Measurements from ENCODE around the gene CEP72.
"Not testable (repeated sequence)": the region's sequence is repeated elsewhere in the genome, so short reads cannot be mapped to it uniquely, and the experiment has no call there.

The CEP72 gene

DNA sequence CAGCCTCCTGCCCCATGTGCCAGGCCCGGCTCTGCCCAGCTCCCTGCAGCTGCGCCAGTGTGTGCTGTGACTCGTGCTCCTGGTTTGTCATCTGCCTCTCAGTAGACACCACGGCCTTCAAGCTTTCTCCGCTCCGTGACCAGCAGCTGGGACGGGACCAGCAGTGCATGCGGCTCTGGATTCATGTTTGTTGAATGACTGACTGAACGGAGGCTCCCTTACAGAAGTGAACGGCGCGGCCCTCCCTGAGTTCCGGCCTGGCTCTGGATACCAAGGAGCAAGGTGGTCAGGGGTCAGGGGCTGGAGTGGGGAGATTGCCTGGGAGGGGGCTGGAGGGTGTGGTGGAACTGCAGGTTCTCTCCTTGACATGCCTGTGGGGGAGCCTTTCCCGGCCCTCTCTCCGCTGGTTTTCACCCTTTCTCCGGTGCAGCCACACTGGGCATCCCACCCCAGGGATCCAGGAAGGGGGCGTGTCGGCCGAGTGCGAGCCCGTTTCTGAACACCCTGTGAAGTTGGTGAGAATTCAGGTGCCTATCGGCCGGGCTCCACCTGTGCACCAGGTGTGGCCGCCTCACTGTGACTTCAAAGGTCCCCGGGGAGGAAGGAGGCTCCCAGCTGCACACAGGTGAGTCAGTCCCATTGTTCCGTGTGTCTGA, 11.1 kb upstream of the CEP72 start:
- DNase-seq (no peak), ATAC-seq (no peak)

DNA sequence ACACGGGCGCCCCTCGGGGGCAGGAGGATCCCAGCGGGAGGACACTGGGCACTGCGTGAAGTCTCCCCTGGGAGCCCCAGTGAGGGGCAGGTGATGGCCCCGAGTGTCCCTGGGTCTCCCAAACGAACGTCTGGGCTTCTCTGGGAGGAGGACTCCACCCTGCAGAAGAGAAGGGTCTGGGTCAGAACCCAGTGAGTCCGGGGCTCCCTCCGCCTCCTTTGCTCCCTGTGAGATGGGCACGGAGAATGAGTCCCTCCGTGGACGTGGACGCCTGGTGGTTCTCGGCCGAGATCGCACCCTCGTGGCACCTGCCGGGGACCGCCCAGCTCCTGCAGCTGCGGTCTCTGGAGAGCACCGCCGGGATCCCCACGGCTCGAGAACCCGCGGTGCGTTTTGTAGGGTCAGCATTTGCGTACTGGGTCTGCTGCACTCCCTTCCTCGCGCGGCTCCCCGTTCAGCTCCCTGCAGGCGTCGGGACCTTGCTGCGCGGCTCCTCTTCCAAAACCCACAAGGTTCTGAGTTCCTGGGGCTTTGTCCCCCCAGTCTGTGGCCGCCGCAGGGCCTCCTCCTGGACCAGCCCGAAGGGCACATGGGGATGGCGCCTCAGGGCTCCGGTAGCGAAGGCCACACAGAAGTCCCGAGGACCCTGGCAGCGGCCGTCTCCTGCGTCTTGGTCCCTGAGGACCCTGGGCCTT, 10.2 kb upstream of the CEP72 start:
- no peak for ATAC-seq
- DNase-seq = no peak

DNA sequence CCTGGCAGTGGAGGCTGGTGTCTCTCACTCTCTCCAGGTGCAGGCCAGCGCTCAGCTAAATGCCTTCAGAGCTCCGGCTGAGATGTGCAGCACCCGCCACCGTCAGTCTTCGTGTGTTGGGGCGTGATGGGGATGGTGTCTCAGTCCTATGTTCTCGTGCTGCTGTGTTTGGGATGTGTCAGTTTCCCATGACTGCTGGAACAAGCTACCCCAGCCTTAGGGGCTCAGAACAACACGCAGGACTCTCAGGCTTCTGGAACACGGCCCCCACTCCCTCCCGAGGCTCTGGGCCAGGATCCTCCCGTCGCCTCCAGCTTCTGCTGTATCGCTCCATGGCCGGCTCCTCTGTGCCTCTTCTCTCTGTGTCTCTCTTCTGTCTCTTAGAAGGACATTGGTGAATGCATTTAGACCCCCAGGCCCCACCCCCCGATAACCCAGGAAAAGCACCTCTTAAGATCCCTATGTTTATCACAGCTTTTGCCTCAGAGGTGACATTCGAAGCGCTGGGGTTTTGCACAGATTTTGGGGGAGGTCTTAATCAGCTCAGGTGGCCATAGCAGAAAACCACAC, 9.6 kb upstream of the CEP72 start:
- ATAC-seq (no peak), DNase-seq (no peak)

DNA sequence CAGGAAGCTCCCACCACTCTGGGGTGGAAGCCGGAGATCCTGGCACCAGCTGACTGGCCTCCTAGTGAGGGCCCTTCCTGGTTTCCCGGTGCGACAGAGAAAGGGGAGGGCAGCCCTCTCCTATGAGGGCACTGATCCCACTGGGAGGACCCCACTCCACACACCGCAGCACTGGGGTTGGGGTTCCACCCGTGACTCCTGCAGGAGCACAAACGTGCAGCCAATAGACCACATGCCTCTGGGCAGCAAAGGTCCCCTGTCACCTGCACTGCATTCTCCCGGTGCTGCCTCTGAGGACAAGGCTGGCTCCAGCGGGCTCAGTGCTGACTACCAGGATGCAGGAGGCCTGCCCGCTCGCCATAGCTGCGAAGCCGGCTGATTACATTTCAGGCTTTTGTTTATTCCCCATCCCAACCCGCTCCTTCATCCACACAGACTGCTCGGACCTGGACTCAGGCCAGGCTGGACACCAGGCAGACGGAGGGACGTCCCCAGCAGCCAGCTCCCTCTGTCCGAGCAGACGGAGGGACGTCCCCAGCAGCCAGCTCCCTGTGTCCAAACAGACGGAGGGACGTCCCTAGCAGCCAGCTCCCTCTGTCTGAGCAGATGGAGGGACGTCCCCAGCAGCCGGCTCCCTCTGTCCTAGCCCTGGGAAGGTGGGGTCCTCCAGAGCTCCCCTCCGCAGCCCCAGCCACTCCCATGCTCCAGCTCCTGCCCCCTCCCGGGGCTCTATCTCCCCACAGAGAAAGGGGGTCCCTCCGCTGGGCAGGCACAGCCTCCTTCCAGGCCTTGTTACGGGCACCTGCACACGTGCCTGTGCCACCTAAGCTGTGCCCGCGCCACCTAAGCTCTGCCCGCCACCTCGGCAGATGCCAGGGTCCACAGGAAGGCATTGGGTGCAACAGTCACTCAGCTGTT, 8.8 kb upstream of the CEP72 start:
- DNase-seq = no peak
- ATAC-seq = no peak

DNA sequence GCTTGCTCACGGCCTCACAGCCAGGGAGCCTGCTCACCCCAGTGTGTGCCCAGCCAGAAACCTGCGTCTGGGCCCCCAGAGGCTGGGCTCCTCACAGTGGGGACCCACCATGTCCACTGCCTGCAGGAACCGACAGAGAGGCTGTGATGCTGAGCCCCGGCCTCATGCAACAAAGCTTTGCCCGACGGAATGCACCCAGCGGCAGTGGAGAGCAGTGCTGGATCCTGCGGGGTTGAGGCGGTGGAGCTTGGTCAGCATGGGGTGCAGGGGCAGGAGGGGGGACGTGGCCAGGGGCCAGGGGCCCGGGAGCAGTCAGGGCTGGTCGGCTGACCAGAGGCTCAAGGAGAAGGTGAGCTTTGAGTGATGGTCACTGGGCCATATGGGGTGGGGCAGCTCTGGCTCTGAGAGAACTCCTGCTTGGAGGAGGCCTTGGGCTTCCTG, 7.7 kb upstream of the CEP72 start:
- ATAC-seq (no peak), DNase-seq (no peak)

DNA sequence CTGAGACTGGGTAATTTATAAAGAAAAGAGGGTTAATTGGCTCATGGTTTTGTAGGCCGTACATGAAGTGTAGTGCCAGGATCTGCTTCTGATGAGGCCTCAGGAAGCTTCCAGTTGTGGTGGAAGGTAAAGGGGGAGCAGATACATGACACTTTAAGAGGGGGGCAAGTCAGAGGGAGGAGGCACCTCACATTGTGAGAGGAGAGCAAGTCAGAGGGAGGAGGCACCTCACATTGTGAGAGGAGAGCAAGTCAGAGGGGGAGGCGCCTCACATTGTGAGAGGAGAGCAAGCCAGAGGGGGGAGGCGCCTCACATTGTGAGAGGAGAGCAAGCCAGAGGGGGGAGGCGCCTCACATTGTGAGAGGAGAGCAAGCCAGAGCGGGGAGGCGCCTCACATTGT, 7.0 kb upstream of the CEP72 start:
- ATAC-seq, DNase-seq: not testable (repeated sequence)

DNA sequence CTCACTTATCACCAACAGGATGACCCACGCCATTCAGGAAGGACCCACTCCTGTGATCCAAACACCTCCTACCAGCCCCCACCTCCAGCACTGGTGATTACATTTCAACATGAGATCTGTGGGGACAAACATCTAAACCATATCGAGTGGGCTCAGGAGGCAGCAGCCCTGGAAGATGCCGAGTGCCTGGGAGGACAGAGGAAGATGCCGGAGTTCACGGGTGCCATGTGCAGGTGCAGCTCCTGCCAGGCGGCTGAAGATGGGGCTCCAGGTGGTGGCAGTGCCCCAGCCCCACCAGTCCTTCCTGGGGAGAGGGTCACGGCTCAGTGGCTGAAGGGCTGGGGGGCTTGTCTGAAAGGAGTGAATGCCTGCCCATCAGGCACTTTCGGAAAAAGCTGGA, 6.1 kb upstream of the CEP72 start:
- DNase-seq (no peak), ATAC-seq (no peak)

DNA sequence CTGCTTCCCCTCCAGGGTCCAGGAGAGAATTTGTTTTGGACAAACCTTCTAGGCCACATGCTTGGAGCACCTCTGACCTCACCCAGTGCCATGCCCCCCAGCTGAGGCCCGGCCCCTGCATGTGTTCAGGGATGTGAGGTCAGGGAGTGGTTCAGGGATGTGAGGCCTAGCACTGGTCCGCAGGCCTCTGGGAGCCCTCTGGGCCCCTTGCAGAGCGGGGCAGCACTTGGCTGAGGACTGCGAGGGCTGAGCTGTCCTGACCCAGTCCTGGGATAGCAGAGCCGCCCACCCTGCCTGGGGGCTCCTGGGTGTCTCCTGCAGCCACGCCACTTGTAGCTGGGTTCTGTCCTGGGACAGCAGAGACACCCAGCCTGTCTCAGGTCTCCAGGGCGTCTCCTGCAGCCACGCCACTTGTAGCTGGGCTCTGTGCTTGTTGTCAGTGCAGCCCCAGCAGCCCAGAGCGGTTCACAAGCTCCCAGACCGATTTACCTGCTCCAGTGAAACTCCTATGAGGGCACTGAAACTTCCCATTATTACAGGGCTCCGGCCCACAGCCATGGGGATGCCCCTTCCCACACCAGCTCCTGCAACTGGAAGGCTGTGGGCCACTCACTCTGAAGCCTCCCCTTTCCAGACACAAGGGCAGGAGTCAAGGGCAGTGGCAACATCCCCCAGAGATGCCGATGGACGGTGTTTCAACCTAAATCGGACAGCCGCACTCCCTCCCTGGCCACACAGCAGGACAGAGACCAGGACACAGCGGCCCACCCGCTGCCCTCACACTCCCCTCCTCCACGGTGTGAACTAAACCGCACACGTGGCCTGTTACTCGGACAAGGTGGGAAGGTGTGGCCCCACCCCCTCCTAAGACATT, 5.4 kb upstream of the CEP72 start:
- ATAC-seq (no peak), DNase-seq (no peak)

DNA sequence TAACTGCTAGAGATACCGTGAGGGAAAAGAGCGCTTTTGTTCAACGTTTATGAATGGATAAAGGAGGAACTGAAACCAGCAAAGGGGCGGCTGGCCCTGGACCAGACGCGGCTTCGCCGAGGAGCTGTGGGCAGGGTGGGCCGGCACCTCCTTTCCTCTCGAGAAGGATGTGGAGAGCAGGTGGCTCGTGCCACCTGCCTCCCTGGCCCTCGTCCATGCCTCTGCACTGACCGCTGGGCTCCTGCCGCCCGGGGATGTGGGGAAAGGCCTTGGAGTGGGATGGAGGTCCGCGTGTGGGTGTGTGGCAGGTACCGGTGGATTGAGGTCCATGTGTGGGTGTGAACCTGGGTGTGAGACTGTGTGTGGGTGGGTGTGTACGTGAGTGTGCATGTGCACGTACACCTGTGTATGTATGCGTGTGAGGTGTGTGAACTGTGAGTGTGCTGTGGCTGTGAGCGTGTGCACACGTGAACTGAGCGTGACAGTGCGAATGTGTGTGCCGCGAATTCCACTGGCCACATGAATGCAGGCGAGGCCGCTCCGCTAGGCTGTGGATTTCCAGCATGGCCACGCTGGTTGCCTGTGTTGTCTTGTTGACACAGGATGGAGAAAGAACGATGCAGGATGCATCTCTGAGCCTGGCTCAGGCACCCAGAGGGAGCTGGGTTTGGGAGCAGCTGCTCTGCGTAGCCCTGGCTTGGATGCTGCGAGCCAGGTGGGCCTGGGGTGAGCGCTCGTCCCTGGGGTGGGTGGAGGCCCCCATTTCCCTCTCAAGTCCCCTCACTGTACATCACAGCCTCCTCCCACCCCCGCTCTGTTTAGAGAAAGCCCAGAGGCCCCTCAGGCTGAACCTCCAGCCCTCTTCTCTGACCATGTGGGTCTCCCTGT, 4.4 kb upstream of the CEP72 start:
- ATAC-seq (no peak), DNase-seq (no peak)

DNA sequence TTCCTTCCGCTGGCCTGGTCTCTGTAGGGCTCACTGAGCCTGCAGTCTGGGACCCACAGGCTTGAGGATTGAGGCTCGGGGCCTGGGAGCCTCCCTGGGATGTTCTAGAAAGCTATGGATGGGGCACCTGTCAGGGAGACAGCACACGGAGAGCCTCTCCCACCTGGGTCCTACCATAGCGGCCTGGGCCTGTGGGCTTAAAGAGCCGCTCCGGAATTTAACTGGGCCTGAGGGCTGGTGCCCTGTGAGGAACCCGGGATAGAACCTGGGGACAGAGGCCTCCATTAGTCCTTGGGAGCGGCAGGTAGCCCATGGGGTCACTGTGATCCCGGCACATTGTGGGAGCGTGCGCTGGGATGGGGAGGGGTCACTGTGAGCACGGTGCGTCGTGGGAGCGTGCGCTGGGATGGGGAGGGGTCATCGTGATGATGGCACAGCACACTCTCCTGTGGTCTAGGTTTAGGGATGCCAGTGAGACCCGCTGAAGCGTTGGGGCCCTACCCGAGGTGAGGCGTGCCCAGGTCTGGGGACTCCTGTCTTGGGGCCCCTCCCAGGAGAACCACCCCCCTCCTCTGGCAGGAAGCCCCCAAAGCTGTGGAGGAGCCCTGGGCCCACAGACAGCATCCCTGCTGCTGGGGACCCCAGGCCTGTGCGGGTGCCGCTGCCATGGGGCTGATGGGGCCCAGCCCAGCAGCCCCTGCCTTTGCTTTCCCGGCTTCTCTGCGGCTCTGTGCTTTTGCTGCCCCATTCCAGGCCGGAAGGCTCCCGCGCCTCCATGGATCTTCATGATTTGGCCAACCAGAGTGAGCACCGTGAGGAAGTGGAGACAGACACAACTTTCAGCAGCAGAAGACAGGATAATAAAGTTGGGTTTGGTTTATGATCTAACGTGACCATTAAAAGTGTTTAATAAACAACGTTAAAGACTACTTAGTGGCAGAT, 3.4 kb upstream of the CEP72 start:
- ATAC-seq = no peak

DNA sequence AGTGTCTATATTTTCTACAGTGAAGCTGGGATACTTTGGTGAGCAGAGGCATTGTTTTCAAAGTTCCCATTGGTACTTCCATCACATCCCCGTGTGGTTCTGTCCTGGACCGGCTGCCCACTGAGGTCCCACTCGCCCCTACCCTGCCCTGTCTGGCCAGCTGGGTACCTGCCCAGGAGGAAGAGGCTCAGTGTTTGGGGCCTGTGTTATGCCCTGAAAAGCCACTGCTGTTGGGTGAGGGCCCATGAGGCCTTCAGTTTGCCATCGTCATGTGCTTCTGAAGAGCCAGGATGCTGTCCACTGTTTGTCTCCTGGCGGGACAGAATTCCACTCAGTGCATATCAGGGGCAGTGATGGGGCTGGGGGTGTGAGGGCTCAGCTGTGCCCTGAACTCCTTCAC, 2.6 kb upstream of the CEP72 start:
- ATAC-seq (no peak), DNase-seq (no peak)

More for the DNA sequence above, 3.4 kb upstream of the CEP72 start:
- no peak for DNase-seq

DNA sequence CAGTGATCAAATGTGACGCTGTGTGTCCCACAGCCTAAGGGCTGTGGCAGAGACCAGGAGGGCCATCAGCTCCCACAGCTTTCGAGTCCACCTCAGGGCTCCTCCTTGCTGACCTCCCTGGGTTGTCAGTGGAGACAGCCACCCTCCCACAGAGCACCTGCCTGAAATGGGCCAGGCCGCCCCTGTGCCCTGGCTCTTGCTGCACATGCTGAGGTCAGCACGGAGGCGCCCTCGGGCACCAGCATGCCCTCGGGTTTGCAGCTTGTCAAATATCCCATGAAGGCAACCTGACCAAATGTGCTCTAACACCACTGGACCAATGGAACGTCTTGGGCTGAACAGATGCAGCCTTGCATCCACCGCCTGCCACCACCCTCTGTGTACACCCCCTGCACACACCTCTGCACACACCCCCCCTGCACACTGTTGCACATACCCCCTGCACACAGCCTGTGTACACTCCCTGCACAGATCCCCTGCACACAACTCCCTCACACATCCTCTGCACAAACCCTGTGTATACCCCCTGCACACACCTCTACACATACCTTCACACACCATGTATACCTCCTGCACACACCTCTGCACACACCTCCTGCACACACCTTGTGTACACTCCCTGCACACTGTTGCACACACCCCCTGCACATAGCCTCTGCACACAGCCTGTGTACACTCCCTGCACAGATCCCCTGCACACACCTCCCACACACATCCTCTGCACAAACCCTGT, 2.0 kb upstream of the CEP72 start:
- no peak for DNase-seq
- no peak for ATAC-seq

DNA sequence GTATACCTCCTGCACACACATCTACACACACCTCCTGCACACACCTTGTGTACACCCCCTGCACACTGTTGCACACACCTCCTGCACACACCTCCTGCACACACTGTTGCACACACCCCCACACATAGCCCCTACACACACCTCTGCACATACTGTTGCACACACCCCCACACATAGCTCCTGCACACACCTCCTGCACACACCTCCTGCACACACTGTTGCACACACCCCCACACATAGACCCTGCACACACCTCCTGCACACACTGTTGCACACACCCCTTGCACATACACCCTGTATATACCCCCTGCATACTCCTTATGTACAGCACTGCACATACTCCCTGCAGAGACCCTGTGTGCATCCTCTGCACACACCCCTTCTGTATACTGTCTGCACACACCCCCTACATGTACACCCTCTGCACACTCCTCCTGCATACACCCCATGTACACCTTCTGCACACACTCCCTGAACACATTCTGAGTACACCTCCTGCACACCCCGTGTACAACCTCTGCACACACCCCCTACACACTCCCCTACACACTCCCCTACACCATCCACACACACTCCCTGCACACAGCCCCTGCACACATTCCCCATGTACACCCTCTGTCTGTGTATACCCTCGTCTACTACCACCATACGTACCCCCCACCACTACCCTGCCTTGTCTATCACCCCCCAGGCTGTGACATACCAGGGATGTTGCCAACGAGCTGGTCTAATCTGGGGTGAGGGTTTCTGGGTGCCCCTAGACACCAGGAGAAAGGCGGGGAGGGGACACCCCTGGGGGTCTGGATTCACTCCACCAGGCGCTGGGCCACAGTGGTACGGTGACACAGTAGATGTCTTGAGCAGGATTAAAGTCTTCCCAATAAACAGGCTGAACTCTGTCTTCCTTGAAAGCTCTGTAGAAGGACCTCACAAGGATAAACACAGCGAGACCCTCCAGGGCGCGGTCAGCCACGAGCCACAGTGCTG, 1.1 kb upstream of the CEP72 start:
- ATAC-seq (no peak), DNase-seq (no peak)

DNA sequence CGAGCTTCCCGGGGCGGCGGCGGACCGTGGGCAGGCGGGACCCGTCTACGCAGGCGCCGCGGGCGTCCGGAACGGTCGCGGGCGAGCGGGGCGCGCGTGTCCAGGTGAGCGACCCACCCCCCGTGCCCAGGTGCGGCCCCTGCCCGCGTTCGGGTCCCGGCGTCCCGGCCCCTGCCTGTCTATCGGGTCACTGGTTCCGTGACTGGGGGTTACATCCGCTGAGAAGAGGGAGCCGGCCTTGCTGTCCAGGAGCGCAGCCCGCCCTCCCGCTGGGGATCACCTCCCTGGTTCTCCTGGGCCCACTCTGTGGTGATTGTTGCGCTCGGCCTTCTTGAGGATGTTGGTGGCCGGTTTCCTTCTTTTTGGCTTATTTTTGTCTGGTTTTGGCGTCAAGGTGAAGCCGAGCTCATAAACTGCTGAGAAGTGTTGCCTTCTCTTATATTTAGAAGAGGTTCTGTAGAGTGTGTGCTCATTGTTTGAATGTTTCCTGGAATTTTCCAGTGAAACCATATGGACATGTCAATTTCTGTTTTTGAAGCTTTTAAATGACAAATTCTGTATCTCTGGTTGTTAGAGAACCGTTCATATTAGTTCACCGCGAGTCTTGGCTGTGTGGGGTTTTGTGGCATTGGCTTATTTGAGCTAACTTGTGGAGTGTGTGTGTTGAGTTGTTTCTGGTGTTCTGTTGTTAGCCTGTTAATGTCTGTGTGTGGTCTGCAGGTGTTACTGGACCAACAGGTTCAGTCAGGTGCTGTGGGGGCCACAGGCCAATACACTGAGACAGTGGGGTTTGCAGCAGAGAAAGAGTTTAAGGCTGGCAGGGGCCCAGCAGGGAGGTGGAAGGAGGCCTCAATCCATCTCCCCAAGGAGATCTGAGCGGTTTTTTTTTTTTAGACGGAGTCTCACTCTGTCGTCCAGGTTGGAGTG, 621 bp downstream of the CEP72 start:
- ATAC-seq = peak; percentile 29

DNA sequence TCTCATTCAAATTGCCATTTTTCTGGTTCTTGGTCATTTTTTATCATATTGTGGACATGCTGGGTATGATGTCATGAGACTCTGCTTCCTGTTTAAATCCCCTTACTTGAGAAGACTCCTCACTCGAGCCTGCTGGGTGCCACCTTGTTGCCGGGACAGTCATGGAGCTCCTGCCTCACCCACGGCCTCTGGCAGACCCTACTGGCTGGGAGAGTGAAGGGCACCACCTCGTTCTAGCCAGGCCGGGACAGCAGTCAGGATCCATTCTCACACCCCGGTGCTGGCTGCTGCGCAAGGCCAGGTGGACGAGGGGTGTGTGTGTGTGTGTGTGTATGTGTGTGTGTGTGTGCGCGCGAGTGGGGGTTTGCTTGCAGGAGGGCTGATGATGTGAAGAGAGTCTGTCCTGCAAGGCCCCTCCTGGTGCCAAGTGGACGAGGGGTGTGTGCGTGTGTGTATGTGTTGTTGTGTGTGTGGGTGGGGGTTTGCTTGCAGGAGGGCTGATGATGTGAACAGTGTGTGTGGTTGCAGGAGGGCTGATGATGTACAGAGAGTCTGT, 4.4 kb downstream of the CEP72 start:
- ATAC-seq (no peak), DNase-seq (no peak)

More for the DNA sequence above, 621 bp downstream of the CEP72 start:
- no peak for DNase-seq

DNA sequence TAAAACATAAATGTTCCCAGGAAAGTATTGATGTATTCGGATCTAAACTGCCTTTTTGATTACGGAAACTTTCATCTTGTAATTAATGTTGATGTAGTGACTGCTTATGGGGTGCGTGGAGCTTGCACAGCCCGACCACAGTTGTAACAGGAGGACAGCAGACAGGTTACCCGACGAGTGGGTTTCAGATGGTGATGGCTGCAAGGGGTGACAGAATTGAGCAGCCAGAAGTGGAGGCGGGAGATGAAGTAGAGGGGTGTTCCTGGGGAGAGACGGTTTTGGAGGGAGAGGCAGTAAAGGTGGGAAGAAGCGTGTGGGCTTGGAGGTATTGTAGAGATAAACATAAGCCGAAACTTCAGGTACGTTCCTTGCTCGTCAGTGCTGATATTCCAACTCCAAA, 5.8 kb downstream of the CEP72 start:
- ATAC-seq (no peak), DNase-seq (no peak)
